Measurements from ENCODE around the gene TFAP2A. TPM values are rescaled to one million over a fixed set of nuclear protein-coding genes. Genes with fewer than 3 reads are reported as not detected.

Gene TFAP2A
- total RNA-seq, 4 donors from 2014 or later, result 0.40 to 0.78 TPM; not detected in 2

GRCh38 chr6:10407018-10407673 lies 7.7 kb downstream of the TFAP2A start:
- TF ChIP-seq CTCF (IDR thresholded peaks at IDR 0.05) (no peak), POLR2A (IDR thresholded peaks at IDR 0.05) (no peak)
- 22 to 35% methylated on average over 7 of the region's 7 CpGs for WGBS, 2 donors
- intact Hi-C loops (cut with DNase I), result no loop called here
- Histone ChIP-seq H3K9me3 (no peaks in the 10 kb centered on the region), H3K27ac (no peak overlapping the region), H3K36me3 (no peaks in the 10 kb centered on the region), H3K4me1 (peaks cover 12 to 22% of the 10 kb centered on the region in 2 donors), H3K4me3 (replicated peaks in 1 of 3) (no peak overlapping the region), H3K27me3 (peaks cover 25% of the 10 kb centered on the region)
- DNase-seq, result no peak

- H3K27me3 ChIP-seq, result peaks cover 23% of the 10 kb centered on the region
Measured at GRCh38 chr6:10406556-10406955, 8.3 kb downstream of the TFAP2A start.

GRCh38 chr6:10405513-10405900 lies 9.4 kb downstream of the TFAP2A start:
- Histone ChIP-seq H3K27ac (no peak overlapping the region), H3K4me3 (replicated peaks in 1 of 3) (no peak overlapping the region), H3K36me3 (no peaks in the 10 kb centered on the region), H3K27me3 (peaks cover 15% of the 10 kb centered on the region), H3K9me3 (no peaks in the 10 kb centered on the region), H3K4me1 (peaks cover 5 to 12% of the 10 kb centered on the region in 2 donors)
- intact Hi-C loops (cut with DNase I), result no loop called here
- 44 to 47% methylated on average over 3 of the region's 3 CpGs for WGBS, 2 donors
- DNase-seq, result no peak
- TF ChIP-seq CTCF (IDR thresholded peaks at IDR 0.05) (no peak), POLR2A (IDR thresholded peaks at IDR 0.05) (no peak)

More at GRCh38 chr6:10406556-10406955, 8.3 kb downstream of the TFAP2A start:
- no peak for DNase-seq
- Histone ChIP-seq H3K4me3 (replicated peaks in 1 of 3) (no peak overlapping the region), H3K27ac (no peak overlapping the region), H3K4me1 (peaks cover 10 to 19% of the 10 kb centered on the region in 2 donors), H3K36me3 (no peaks in the 10 kb centered on the region), H3K9me3 (no peaks in the 10 kb centered on the region)
- TF ChIP-seq POLR2A (IDR thresholded peaks at IDR 0.05) (no peak), CTCF (IDR thresholded peaks at IDR 0.05) (no peak)
- intact Hi-C loops (cut with DNase I), result no loop called here
- 24 to 41% methylated on average over 1 of the region's 1 CpG for WGBS, 2 donors

GRCh38 chr6:10404799-10405512 lies 9.9 kb downstream of the TFAP2A start:
- H3K27me3 ChIP-seq, result peaks cover 10% of the 10 kb centered on the region
- peak overlapping the region in 2 of 3 donors; percentile 31 to 40 for H3K4me3 ChIP-seq (replicated peaks in 1 of 3)
- TF ChIP-seq POLR2A (IDR thresholded peaks at IDR 0.05) (no peak), CTCF (IDR thresholded peaks at IDR 0.05) (no peak)
- H3K4me1 ChIP-seq, result peaks cover 5 to 12% of the 10 kb centered on the region in 2 donors
- WGBS, 2 donors, result 40 to 43% methylated on average over 28 to 31 of the region's 31 CpGs
- H3K36me3 ChIP-seq, result no peaks in the 10 kb centered on the region
- no peaks in the 10 kb centered on the region for H3K9me3 ChIP-seq
- intact Hi-C loops (cut with DNase I), result no loop called here
- DNase-seq, result no peak
- peak overlapping the region in 1 of 3 donors; percentile 37 for H3K27ac ChIP-seq

Data from thyroid gland (tissue), 4 donors.